HT-29 (cell line): ENCODE measurements around the gene UAP1L1. TPM values are rescaled to one million over a fixed set of nuclear protein-coding genes. Genes with fewer than 3 reads are reported as not detected.
A peak's percentile ranks its signal among the peaks of the same experiment; 100 is the strongest.
"Not testable (repeated sequence)": the region's sequence is repeated elsewhere in the genome, so short reads cannot be mapped to it uniquely, and the experiment has no call there.

Experiments used
- DNase-seq: peaks from one replicate; pipeline ENCODE4 v3.0.0-alpha.2; 2015; ENCODE audit warnings: low spot score
- total RNA-seq: library from RNA; depleted of rRNA; stranded (reverse); fragments of >200 nt; shearing (Covaris generic); gene quantifications from 2 replicates; pipeline ENCODE4 v1.2.3, GENCODE V29; 2014

UAP1L1 gene
- total RNA-seq, 1 experiment from 2014 or later = 5.3 TPM

DNA sequence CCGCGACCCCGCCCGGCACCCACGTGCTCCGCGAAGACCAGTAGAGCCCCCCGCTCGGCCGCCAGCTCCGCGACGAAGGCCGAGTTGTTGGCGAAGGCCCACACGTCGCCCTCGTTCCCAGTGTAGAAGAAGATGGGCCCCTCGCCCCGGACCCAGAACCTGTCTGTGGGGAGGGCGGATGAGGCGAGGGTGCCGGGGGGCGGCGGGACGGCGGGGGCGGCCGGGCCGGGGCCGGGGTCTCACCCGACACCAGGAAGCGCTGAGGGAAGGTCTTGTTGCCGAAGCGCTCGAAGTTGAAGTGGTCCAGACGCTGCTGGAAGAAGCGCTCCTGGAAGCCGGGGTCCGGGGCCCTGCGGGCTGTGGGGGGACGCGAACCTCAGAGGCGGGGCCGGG is 36.9 kb downstream of the UAP1L1 start:
- no peak for DNase-seq

DNA sequence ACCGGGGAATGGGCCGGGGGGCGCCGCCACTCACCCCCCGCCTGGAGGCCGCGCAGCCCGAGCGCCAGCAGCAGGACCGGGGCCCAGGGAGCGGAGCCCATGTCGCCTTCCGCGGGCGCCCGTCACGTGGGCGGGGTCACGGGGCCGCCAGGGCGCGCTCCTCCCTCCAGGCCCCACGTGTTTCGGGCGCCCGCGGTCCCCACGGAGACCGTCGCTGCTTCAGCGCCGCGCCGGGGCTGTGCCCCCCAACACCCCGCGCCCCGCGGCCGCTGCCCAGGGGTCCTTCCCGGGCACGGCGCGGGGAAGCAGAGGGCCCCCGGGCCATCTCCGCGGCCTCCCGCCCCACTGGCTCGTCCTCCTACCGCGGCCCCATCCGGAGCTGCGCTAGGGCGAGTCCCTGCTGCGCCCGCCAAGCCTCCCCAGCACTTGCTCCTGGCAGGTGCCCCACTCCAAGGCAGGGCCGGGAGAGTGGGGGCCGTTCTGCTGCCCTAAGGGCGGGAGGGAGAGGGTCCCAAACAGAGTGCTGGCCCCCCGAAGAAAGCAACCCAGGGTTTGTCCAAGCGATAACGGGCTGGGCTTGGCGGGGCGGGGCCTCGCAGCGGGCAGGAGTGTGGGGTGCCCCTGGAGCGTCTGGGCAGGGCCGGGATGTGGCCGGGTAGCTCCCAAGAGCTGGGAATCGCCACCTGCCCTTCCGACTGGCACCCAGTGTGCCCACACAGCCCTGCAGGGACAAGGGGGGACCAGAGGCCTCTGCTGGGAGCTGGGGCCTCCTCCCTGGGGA is 37.5 kb downstream of the UAP1L1 start, which contains the start of gene DPP7:
DPP7 (minus strand) TSS at position 121 of the 781 bp plus-strand sequence; CDS start at position 101, 20 bp downstream.
- DNase-seq = peak; percentile 56

DNA sequence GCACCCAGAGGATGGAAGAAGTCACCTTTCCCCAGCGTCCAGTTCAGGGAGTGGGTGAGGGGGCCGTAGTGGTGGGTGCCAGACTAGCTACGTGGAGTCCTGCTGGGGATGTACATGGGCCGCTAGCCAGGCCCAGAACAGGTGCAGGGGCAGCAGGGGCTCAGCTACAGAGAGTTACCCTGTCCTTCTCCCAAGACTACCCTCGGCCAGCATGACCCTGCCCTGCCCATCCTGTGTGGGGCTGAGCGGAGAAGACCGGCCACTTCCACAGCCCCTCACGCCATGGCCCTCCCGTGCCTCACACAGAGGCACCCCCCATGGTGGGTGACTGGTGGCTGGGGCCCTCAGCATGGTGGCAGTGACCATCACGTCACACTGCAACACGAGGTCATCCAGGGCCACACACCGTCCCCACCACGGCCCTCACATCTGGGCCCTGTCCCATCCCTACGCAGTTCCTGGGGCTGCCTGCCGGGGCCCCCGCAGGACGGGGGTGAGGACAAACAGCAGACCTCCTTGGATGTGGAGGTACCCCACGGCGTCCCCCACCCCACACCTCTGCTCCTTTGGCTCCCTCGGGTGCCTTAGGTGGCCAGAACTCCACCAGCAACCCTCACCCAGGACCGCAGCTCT is 38.2 kb downstream of the UAP1L1 start:
- DNase-seq = no peak

DNA sequence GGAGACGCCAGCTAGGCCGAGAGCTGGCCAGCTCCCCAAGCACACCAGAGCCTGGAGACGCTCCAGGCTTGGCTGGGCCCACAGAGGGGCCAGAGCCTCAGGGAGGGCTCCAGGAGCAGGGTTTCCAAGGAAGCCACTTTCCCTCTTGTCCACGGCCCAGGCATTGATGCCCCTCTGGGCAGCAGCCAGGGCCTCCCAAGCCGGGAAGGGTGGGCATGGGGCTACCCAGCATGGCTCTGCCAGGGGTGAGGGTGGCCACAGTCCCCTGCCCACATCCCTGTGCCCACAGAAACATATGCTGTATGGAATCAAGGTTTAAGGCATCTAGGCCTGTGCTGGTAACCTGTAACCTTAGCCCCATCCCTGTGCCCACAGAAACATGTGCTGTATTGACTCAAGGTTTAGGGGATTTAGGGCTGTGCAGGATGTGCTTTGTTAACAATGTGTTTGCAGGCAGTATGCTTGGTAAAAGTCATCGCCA is 38.8 kb downstream of the UAP1L1 start:
- no peak for DNase-seq

DNA sequence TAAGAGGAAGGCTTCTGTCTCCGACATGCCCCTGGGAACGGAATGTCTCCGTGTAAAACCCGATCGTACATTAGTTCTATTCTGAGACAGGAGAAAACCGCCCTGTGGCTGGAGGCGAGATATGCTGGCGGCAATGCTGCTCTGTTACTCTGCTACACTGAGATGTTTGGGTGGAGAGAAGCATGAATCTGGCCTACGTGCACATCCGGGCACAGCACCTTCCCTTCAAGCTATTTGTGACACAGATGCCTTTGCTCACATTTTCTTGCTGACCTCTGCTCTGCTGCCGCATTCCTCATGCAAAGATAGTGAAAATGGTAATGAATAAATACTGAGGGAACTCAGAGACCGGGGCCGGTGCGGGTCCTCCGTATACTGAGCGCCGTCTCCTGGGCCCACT is 39.4 kb downstream of the UAP1L1 start:
- no peak for DNase-seq

DNA sequence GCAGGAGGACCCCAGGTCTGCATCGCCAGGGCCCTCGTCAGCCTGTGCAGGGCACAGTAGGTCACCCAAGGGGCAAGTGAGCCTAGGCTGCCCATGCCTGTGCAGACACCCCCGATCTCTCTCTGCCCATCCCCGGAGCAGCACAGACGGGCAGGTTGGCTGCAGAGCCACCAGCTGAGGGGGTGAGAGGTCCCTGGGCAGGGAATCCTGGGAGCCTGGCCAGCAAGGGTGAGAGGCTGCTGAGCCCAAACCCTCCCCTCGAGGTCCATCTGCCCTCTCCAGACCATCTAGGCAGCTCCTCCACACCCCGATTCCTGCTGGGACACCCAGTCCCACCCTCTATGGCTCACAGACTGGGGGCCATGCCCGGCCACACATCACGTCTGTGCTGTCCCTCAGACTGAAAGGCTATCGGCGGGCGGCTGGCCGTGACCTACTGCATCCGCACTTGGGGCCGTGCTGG is 40.0 kb downstream of the UAP1L1 start:
- DNase-seq = no peak

DNA sequence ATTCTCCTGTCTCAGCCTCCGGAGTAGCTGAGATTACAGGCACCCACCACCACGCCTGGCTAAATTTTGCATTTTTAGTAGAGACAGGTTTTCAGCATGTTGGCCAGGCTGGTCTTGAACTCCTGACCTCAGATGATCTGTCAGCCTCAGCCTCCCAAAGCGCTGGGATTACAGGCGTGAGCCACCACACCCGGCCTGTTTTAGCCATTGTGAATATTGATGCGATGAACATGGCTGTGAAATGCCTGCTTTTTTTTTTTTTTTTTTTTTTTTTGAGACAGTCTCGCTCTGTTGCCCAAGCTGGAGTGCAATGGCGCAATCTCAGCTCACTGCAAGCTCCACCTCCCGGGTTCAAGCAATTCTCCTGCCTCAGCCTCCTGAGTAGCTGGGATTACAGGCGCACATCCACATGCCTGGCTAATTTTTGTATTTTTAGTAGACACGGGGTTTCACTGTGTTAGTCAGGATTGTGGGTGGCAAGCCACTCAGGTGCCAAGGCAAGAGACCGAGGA is 40.8 kb downstream of the UAP1L1 start:
- not testable (repeated sequence) for DNase-seq

DNA sequence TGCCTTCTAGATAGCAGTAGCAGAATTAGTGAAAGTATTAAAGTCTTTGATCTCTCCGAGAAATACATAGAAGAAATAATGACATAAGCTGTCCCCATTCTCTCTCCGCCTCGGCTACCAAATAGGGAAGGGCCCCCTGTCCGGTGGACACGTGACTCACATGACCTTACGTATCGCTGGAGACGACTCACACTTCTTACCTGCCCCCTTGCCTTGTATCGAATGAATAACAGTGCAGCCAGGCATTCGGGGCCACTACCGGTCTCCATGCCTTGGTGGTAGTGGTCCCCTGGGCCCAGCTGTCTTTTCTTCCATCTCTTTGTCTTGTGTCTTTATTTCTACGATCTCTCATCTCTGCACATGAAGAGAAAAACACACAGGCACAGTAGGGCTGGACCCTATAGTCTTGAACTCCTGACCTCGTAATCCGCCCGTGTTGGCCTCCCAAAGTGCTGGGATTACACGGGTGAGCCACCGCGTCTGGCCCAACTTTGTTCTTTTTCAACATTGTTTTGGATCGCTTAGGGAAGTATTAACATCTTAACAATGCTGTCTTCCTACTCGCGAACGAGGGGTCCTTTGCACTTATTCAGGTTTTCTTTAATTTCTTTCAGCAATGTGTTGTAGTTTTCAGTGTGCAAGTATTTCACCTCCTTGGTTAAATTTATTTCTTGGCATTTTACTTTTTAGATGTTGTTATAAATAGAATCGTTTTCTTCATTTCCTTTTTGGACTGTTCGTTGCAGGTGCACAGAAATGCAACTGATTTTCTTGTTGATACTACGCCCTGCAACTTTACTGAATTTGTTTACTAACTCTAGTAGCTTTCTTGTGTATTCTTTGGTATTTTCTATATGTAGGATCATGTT is 44.8 kb downstream of the UAP1L1 start:
- not testable (repeated sequence) for DNase-seq

DNA sequence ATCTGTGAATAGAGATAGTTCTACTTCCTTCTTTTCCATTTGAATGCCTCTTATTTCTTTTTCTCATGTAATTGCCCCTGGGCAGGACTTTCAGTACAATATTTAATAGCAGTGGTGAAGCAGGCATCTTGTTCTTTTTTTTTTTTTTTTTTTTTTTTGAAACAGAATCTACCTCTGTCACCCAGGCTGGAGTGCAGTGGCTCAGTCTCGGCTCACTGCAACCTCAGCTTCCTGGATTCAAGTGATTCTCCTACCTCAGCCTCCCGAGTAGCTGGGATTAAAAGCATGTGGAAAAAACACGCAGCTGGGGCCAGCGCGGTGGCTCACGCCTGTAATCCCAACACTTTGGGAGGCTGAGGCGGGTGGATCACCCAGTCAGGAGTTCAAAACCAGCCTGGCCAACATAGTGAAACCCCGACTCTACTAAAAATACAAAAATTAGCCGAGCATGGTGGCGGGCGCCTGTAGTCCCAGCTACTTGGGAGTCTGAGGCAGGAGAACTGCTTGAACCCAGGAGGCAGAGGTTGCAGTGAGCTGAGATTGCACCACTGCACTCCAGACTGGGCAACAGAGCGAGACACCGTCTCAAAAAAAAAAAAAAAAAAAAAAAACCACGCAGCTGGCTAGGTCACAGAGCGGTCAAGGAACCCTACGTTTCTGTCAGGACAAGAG is 45.6 kb downstream of the UAP1L1 start:
- DNase-seq = not testable (repeated sequence)

DNA sequence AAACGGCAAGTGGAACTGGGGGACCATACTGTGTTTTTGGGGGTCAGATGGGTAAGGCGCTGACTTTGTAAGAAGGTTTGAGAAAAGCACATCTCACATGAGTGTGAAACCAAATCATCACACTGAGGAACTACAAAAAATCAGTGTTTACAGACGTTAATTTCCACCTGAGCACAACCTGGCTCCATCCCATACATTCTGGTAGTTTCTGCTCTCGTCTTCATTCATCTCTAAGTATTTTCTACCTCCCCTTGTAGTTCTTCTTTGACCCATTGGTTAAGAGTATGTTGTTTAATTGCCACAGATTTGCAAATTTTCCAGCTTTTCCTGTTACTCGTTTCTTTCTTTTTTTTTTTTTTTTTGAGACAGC is 46.1 kb downstream of the UAP1L1 start:
- no peak for DNase-seq

DNA sequence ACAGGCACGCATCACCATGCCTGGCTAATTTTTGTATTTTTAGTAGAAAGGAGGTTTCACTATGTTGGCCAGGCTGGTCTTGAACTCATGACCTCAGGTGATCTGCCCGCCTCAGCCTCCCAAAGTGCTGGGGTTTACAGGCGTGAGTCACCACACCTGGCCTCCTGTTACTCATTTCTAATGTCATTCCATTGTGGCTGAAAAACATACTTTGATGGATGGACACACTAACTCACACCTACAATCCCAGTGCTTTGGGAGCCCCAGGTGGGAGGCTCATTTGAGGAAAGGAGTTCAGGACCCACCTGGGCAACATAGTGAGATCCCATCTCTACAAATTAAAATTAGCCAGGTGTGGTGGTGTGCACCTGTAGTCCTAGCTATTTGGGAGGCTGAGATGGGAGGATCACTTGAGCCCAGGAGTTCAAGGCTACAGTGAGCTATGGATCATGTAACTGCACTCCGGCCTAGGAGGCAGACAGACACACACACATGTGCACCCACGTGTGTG is 46.7 kb downstream of the UAP1L1 start:
- not testable (repeated sequence) for DNase-seq

DNA sequence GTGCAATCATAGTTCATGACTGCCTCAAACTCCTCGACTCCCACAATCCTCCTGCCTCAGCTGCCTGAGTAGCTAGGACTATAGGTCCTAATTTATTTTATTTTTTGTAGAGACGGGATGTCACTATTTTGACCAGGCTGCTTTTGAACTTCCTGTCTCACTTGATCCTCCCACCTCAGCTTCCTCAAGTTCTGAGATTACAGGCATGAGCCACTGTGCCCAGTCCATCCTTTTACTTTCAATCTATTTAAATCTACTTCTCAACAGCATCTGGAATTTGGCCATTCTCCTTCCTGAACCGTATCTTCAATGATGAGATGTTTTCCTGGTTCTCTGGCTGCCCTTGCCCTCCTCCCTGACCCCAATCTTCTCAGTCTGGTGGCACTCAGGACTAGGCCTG is 49.5 kb downstream of the UAP1L1 start:
- no peak for DNase-seq

DNA sequence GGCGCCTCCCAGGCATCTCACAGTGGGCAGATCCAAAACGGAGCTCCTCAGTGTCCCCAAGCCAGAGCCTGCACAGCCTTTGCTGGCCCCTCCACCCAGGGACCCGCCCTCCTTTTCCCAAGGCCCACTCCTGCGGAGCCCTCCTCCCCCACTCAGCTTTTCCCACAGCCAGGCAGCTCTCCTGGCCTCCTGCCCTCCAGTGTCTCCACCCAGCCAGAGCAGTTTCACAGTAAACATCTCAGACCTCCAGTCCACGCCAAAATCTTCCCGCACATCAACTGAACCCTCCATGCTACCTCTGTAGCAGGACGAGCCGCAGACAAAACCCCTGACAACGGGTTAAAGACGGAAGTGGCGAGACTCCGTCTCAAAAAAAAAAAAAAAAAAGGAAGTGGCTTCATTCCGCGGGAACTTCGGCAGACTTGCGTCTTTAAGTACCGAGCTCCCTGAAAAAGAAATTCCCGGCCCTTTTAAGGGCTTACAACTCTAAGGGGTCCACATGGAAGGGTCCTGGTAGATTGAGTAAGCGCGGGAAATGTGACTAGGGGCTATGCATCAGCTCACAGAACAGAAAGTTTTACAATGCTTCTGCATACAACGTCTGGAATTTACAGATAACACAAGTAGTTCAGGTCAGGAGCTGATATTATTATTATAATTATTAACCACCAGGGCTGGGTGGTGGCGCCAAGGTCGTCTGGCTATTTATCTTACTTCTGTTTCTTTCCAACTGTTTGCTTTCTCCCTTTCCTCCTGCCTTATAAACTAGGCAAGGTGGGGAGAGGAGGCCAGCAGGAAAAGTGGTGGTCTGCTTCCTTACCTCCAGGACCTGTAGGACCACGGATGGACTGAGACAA is 50.2 kb downstream of the UAP1L1 start:
- peak; percentile 46 for DNase-seq

DNA sequence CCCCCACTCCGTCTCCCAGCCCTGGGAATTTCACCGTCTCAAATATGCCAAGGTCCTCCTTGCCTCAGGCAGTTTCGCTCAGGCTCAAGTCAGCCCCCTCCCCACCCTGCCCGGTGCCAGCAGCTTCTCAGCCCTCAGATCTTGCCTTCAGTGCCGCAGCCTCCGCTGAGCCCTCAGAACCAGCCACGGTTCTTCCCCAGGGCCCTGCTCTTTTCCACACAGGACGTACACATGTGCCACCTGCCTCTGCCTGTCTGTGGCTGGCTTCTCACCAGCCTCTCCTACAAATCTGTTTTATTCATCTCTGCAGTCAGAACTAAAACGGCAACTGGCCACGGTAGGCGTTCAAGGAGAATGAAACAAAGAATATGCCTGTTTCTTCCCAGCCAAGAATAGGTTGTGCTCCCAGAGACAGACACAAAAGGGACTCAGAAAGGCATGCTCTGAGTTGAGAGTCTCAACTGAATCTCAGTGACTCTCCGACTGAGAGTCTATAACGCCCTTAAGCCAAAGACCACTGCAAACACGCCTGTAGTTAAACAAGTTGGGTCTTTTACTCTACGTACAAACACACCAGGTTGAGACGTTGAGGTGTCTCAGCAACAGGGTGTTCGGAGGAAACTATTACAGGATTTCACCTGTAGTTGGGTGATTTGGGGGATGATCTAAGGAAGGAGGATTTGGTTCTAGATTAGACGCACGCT is 51.0 kb downstream of the UAP1L1 start:
- peak; percentile 44 for DNase-seq

DNA sequence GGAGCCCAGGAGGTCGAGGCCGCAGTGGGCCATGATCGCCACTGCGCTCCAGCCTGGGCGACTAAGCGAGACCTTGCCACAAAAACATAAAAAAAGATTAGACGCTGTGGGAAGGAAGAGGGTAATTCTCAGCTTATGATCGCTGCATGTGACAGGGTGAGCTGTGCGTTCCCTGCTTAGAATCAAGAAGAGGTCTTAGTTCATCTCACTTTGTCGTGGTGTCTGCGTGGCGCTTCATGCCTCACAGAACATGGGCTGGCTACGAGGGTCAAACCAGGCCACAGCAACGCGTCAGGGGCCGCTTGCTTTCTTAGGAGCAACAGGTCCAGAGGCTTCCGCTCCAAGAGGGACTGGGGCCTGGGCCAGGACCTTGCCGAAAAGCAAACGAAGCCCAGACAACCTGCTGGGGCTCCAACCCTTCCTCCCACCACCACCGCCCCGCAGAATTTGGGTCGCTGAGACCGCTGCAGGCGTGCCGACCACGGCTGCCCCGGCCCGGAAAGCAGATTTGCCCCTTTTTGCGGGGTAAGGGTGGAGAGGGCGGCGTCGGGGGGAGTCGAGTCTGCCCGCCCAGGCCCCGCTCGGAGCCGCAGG is 51.6 kb downstream of the UAP1L1 start:
- DNase-seq = peak; percentile 38

DNA sequence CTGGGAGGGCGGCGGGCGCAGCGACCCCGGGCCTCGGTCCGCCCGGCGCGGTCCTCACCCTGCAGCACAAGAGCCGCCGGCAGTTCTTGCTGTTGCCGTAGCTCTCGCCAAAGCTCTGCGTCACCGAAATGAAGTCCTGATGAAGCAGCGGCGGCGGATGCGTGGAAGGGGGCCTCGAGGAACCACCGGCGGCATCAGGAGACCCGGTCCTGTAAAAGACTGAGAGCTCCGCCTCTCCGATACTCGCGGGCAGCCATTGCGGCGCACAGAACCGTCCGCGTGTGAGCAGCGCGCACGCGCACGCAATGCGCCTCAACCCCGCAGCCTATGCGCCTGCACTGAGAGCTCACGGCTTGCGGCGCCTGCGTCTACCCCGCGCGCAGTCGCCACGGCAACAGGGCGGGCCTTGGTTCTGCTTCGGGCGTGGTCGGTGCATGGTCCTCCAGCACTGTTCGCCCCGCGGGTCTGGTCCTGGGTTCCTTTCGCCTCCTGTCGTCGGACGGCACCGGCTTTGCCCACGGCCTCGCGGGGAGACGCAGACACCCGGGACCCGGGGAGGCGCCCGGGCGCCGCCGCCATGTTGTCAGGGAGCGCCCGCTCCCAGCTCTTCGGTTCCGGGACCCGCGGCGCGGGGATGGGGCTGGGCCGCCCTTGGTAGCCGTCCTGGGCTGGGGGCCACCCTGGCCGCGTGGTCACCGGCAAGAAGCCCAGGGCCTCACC is 52.3 kb downstream of the UAP1L1 start:
- DNase-seq = peak; percentile 85

DNA sequence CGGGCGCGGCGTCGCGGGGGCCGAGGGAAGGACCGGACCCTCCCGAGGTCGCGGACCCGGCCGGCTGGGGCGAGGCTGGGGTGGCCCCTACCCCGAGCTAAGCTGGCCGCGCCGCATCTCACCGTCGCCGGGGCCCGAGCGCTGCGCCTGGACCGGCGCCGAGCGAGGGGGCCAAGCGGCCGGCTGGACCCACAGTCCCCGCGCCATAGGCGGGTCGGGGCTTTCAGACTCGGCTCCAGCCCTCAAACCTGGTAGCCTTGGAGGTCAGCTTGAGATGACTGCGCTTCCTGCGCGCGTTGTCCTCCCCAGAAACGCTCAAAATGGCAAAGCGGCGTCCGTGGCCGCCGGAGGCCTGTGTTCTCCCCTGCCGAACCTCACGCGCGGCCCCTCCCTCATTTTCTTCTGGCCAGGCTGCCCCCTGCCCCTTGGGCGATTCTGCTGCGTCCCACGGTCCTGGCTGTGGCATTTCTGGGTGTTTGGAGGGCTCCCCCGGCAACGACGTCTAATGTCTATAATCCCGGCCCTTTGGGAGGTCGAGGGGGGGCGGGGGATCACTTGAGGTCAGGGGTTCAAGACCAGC is 52.9 kb downstream of the UAP1L1 start:
- DNase-seq = no peak
